Calu3 (cell line): ENCODE results near the gene FBP2. TPM values are rescaled to one million over a fixed set of nuclear protein-coding genes. Genes with fewer than 3 reads are reported as not detected.

Source experiments
- BruUV-seq: library from RNA; stranded (reverse); fragments of 400-500 nt; replicated peaks from 2 replicates; lab custom pipeline; 2021; lab: Mats Ljungman, UMichigan
- CTCF ChIA-PET: fragments of 300-600 bp; sonication (Branson Sonifier 250); formaldehyde crosslinking; loops from one replicate; lab custom pipeline; 2022; ENCODE audit warnings: antibody characterized with exemption; lab: Charles Lee
- DNase-seq: peaks from one replicate; pipeline ENCODE4 v3.0.0; 2022
- H3K27ac Mint-ChIP-seq: one replicate; pipeline ENCODE4 v1.8.0; 2022; ENCODE audit warnings: mixed read lengths; ENCODE audit not compliant: unreplicated experiment
- H3K27me3 Mint-ChIP-seq: one replicate; pipeline ENCODE4 v1.8.0; 2022; ENCODE audit warnings: mixed read lengths; ENCODE audit not compliant: unreplicated experiment
- H3K36me3 Mint-ChIP-seq: one replicate; pipeline ENCODE4 v1.8.0; 2022; ENCODE audit warnings: mild to moderate bottlenecking, moderate library complexity, mixed read lengths; ENCODE audit not compliant: insufficient read depth, unreplicated experiment
- H3K4me1 Mint-ChIP-seq: one replicate; pipeline ENCODE4 v1.8.0; 2022; ENCODE audit warnings: mild to moderate bottlenecking, low read depth, mixed read lengths; ENCODE audit not compliant: unreplicated experiment
- H3K4me3 Mint-ChIP-seq: one replicate; pipeline ENCODE4 v1.8.0; 2022; ENCODE audit warnings: mild to moderate bottlenecking, low read depth, moderate library complexity, mixed read lengths; ENCODE audit not compliant: unreplicated experiment
- H3K9me3 Mint-ChIP-seq: one replicate; pipeline ENCODE4 v1.8.0; 2022; ENCODE audit warnings: low read depth, mixed read lengths; ENCODE audit not compliant: unreplicated experiment
- CTCF ChIP-seq: fragments of 200-600 bp; IDR thresholded peaks from one replicate; pipeline ENCODE4 v1.8.0; 2022; ENCODE audit warnings: antibody characterized with exemption; ENCODE audit not compliant: unreplicated experiment
- intact Hi-C: fragments of 100-400 bp; cut with micrococcal nuclease; formaldehyde crosslinking; loops from one replicate; pipeline ENCODE4 v1.10.0; 2022; ENCODE audit not compliant: unreplicated experiment
- total RNA-seq: library from RNA; stranded (reverse); gene quantifications from 2 replicates; pipeline ENCODE4 v1.2.3, GENCODE V29; 2022

The FBP2 gene
- total RNA-seq, 1 experiment from 2014 or later: not detected

- Mint-ChIP-seq H3K4me1 (peaks cover 35% of the 10 kb centered on the region), H3K27ac (no peak overlapping the region), H3K4me3 (no peak overlapping the region), H3K27me3 (no peaks in the 10 kb centered on the region), H3K9me3 (no peaks in the 10 kb centered on the region), H3K36me3 (no peaks in the 10 kb centered on the region)
- no peak for TF ChIP-seq CTCF
- intact Hi-C loops: no loop called here
- no peak for DNase-seq
- CTCF ChIA-PET: no interaction called here
- BruUV-seq: no TSS peak
These were observed 13.7 kb upstream of the FBP2 start for GRCh38 chr9:94607423-94607691.

GRCh38 chr9:94606646-94607422, 13.2 kb upstream of the FBP2 start:
- no peak overlapping the region for H3K27ac Mint-ChIP-seq
- H3K36me3 Mint-ChIP-seq: no peaks in the 10 kb centered on the region
- intact Hi-C loops: no loop called here
- BruUV-seq: no TSS peak
- no peak for DNase-seq
- CTCF ChIA-PET: no interaction called here
- H3K27me3 Mint-ChIP-seq: no peaks in the 10 kb centered on the region
- H3K9me3 Mint-ChIP-seq: no peaks in the 10 kb centered on the region
- peaks cover 35% of the 10 kb centered on the region for H3K4me1 Mint-ChIP-seq
- no peak for TF ChIP-seq CTCF
- H3K4me3 Mint-ChIP-seq: no peak overlapping the region

- Mint-ChIP-seq H3K27ac (no peak overlapping the region), H3K9me3 (no peaks in the 10 kb centered on the region), H3K27me3 (no peaks in the 10 kb centered on the region), H3K4me1 (peaks cover 14% of the 10 kb centered on the region), H3K4me3 (no peak overlapping the region), H3K36me3 (no peaks in the 10 kb centered on the region)
- peak; percentile 74 for DNase-seq
- CTCF ChIA-PET: interaction anchor here (0.8 kb wide), 1 partner anchor 49 kb away, joined by 4 read pairs; the partner anchor contains the start of gene PCAT7
- peak; percentile 45 for TF ChIP-seq CTCF
- no TSS peak for BruUV-seq
- intact Hi-C loops: loop anchor here (1.0 kb wide), 1 partner anchor 49 kb away; no protein-coding TSS in a partner anchor
These were observed 9.9 kb upstream of the FBP2 start for GRCh38 chr9:94603259-94604160.

- no peak for TF ChIP-seq CTCF
- Mint-ChIP-seq H3K27me3 (no peaks in the 10 kb centered on the region), H3K4me3 (no peak overlapping the region), H3K4me1 (peaks cover 11% of the 10 kb centered on the region), H3K36me3 (no peaks in the 10 kb centered on the region), H3K9me3 (no peaks in the 10 kb centered on the region), H3K27ac (no peak overlapping the region)
- CTCF ChIA-PET: interaction anchor here (0.7 kb wide), 1 partner anchor 307 kb away, joined by 7 read pairs; no protein-coding TSS in a partner anchor
- intact Hi-C loops: loop anchor here (1.0 kb wide), 1 partner anchor 48 kb away; no protein-coding TSS in a partner anchor
- no peak for DNase-seq
- BruUV-seq: no TSS peak
These were observed 9.0 kb upstream of the FBP2 start for GRCh38 chr9:94602666-94603065.
